HCT116 (cell line): ENCODE measurements around the gene C19orf18. TPM values are rescaled to one million over a fixed set of nuclear protein-coding genes. Genes with fewer than 3 reads are reported as not detected.
"Not testable (repeated sequence)": the region's sequence is repeated elsewhere in the genome, so short reads cannot be mapped to it uniquely, and the experiment has no call there.

ENCODE experiments used
- ATAC-seq: fragments of 200-7000 bp; cut with Tn5 transposase; 2 replicates; pipeline ENCODE4 v1.9.1; 2020; ENCODE audit warnings: mild to moderate bottlenecking, moderate library complexity
- BruUV-seq: library from RNA; stranded (reverse); fragments of 400-500 nt; replicated peaks from 2 replicates; lab custom pipeline; 2021; lab: Mats Ljungman, UMichigan
- CTCF ChIA-PET: fragments of 300-600 bp; sonication (Branson Sonifier 250); formaldehyde crosslinking; loops from one replicate; lab custom pipeline; 2021; ENCODE audit warnings: antibody characterized with exemption; lab: Charles Lee
- POLR2A ChIA-PET: fragments of 300-600, 350-600 bp; sonication (Branson Sonifier 250); formaldehyde crosslinking; loops from one replicate; lab custom pipeline; 2021; ENCODE audit warnings: antibody characterized with exemption; lab: Charles Lee
- RAD21 ChIA-PET, 2 experiments: fragments of 300-600 bp; sonication (Branson Sonifier 250); formaldehyde crosslinking; loops; one replicate each; lab custom pipeline; 2023; ENCODE audit warnings: low total read pairs in 2 of 2; ENCODE audit not compliant: uncharacterized antibody in 2 of 2, unreplicated experiment in 2 of 2, low non-redundant PET in 1 of 2; lab: Charles Lee
- DNase-seq: peaks from one replicate; pipeline ENCODE4 v3.0.0-alpha.2; 2010; ENCODE audit warnings: low read depth, low spot score
- H2AFZ ChIP-seq: fragments of 200-600 bp; shearing (Covaris generic), sonication (generic); 2 replicates; pipeline ENCODE4 v1.6.1; 2017; ENCODE audit warnings: low read depth, mixed run types, mixed read lengths, antibody characterized with exemption, low read length; ENCODE audit not compliant: poor library complexity, severe bottlenecking
- H3K27ac ChIP-seq: 2 replicates; pipeline ENCODE4 v1.5.1; 2012; ENCODE audit warnings: low read depth, low read length
- H3K27me3 ChIP-seq: fragments of 200-600 bp; sonication (generic); 2 replicates; pipeline ENCODE4 v1.6.1; 2016; ENCODE audit warnings: mixed run types, low read length, mixed read lengths; ENCODE audit not compliant: insufficient read depth
- H3K36me3 ChIP-seq, 2 experiments: fragments of 200-500 bp in 1 of 2; fragments of 200-600 bp in 1 of 2; sonication (Bioruptor generic) in 1 of 2; sonication (generic) in 1 of 2; 2 replicates each; pipeline versions ENCODE4 v1.5.1 to v1.6.1; 2014 to 2016; ENCODE audit warnings: low read length in 2 of 2, inconsistent platforms in 1 of 2, mixed read lengths in 1 of 2, mixed run types in 1 of 2; ENCODE audit not compliant: insufficient read depth in 2 of 2, control insufficient read depth in 1 of 2
- H3K4me1 ChIP-seq, 2 experiments: fragments of 200-600 bp in 1 of 2; sonication (generic) in 1 of 2; 2 replicates each; pipeline versions ENCODE4 v1.5.1 to v1.6.1; 2012 to 2017; ENCODE audit warnings: low read length in 2 of 2, inconsistent platforms in 1 of 2, mild to moderate bottlenecking in 1 of 2, mixed read lengths in 1 of 2, mixed run types in 1 of 2, moderate library complexity in 1 of 2; ENCODE audit not compliant: insufficient read depth in 2 of 2, control insufficient read depth in 1 of 2
- H3K4me2 ChIP-seq: fragments of 200-600 bp; sonication (generic); 2 replicates; pipeline ENCODE4 v1.6.1; 2017; ENCODE audit warnings: mixed run types, low read length, mixed read lengths
- H3K4me3 ChIP-seq, 2 experiments: fragments of 200-600 bp in 1 of 2; sonication (generic) in 1 of 2; replicated peaks in 1 of 2; 2 replicates each; pipeline ENCODE4 v1.5.1; 2011 to 2016; ENCODE audit warnings: low read length in 2 of 2, control low read depth in 1 of 2, low read depth in 1 of 2, mild to moderate bottlenecking in 1 of 2, mixed read lengths in 1 of 2, mixed run types in 1 of 2
- H3K79me2 ChIP-seq: fragments of 200-600 bp; sonication (generic); 2 replicates; pipeline ENCODE4 v1.6.1; 2017; ENCODE audit warnings: mild to moderate bottlenecking, mixed run types, low read length, moderate library complexity, mixed read lengths; ENCODE audit not compliant: insufficient read depth
- H3K9ac ChIP-seq: fragments of 200-600 bp; sonication (generic); 2 replicates; pipeline ENCODE4 v1.6.1; 2016; ENCODE audit warnings: low read length, mixed read lengths
- H3K9me2 ChIP-seq: fragments of 200-600 bp; sonication (generic), shearing (Covaris generic); 2 replicates; pipeline ENCODE4 v1.6.1; 2017; ENCODE audit warnings: mixed run types, mild to moderate bottlenecking, moderate library complexity; ENCODE audit not compliant: insufficient read depth
- H3K9me3 ChIP-seq, 2 experiments: fragments of 200-500 bp in 1 of 2; fragments of 200-600 bp in 1 of 2; sonication (Bioruptor generic) in 1 of 2; sonication (generic) in 1 of 2; 2 replicates each; pipeline ENCODE4 v1.6.1; 2014 to 2017; ENCODE audit warnings: low read length in 2 of 2, mixed read lengths in 2 of 2, inconsistent platforms in 1 of 2, low read depth in 1 of 2, mild to moderate bottlenecking in 1 of 2, mixed run types in 1 of 2, moderate library complexity in 1 of 2; ENCODE audit not compliant: control insufficient read depth in 1 of 2, insufficient read depth in 1 of 2
- H4K20me1 ChIP-seq: fragments of 200-600 bp; sonication (generic), shearing (Covaris generic); 2 replicates; pipeline ENCODE4 v1.6.1; 2017; ENCODE audit warnings: mixed run types, mild to moderate bottlenecking, moderate library complexity; ENCODE audit not compliant: insufficient read depth
- CBX3 ChIP-seq: IDR thresholded peaks from 2 replicates; pipeline ENCODE4 v1.6.1; 2012; ENCODE audit warnings: low read depth
- EGR1 ChIP-seq: IDR thresholded peaks from 2 replicates; pipeline ENCODE4 v1.6.1; 2012; ENCODE audit warnings: low read depth
- ELF1 ChIP-seq: IDR thresholded peaks from 2 replicates; pipeline ENCODE4 v1.6.1; 2012; ENCODE audit warnings: low read depth, borderline replicate concordance
- POLR2AphosphoS5 ChIP-seq: IDR thresholded peaks from 2 replicates; pipeline ENCODE4 v1.6.1; 2011; ENCODE audit warnings: mild to moderate bottlenecking, low read depth, low read length, moderate library complexity
- RAD21 ChIP-seq: IDR thresholded peaks from 2 replicates; pipeline ENCODE4 v1.6.1; 2012; ENCODE audit warnings: low read depth, mild to moderate bottlenecking
- SP1 ChIP-seq: IDR thresholded peaks from 2 replicates; pipeline ENCODE4 v1.6.1; 2012; ENCODE audit warnings: low read depth
- YY1 ChIP-seq: IDR thresholded peaks from 2 replicates; pipeline ENCODE4 v1.6.1; 2011; ENCODE audit warnings: low read length, low read depth, moderate library complexity, mild to moderate bottlenecking; ENCODE audit not compliant: insufficient replicate concordance; ENCODE audit errors: extremely low read depth
- intact Hi-C: fragments of 100-400 bp; cut with micrococcal nuclease; formaldehyde crosslinking; loops from 2 replicates; pipeline ENCODE4 v1.10.0; 2022
- total RNA-seq: library from RNA; stranded (reverse); gene quantifications from one replicate; pipeline ENCODE4 v1.2.1, GENCODE V29; 2021; ENCODE audit not compliant: unreplicated experiment
- TF ChIP-seq, protein P1 (sequence below), 3 experiments: fragments of 200-600 bp in 1 of 3; sonication (generic) in 1 of 3; IDR thresholded peaks in 2 of 3; conservative IDR thresholded peaks in 1 of 3; 2 replicates each; pipeline ENCODE4 v1.5.1; 2012 to 2017; ENCODE audit warnings: low read depth in 2 of 3, low read length in 2 of 3, antibody characterized with exemption in 1 of 3, borderline replicate concordance in 1 of 3, control low read depth in 1 of 3, mild to moderate bottlenecking in 1 of 3, mixed read lengths in 1 of 3, mixed run types in 1 of 3, moderate library complexity in 1 of 3; ENCODE audit not compliant: insufficient read depth in 1 of 3
- TF ChIP-seq, protein P2 (sequence below): IDR thresholded peaks from 2 replicates; pipeline ENCODE4 v1.6.1; 2012

The C19orf18 gene
- total RNA-seq, 1 experiment from 2014 or later: not detected

DNA sequence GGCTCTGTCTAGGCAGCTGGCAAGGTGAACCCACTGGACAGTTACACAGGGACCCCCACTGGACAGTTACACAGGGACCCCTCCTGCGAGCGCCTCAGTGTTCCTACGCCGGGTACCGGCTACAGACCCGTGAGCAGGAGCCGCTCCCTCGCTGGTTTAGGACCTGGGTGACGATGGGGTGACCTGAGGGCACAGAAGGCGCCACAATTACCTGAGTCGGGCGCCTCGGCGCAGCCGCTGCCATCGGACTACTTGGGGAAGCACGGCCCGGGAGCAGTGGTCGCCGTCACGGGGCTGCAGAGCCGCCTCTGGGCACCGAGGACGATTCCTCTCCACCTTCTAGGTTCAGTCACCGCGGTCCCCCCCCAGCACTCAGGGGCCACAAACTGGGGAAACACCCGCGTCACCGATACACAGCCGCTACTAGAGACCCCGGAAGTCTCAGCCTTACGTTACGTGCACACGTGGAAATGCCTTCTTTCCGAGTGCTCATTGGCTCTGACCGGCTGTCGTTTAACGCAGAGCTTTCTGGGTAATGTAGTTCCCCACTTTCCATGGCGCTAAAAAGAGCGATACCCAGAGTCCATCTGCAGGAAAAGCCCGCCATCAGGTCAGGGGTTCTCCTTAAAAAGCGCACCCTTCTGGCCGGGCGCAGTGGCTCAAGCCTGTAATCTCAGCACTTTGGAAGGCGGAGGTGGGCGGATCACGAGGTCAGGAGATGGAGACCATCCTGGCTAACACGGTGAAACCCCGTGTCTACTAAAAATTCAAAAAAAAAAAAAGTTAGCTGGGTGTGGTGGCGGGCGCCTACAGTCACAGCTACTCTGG is 58.0 kb downstream of the C19orf18 start, which contains the start of gene ZNF417:
TSS of gene ZNF417 (minus strand) at position 425 of the 828 bp plus-strand sequence. CDS start at position 244, 181 bp downstream.
- H4K20me1 ChIP-seq, H3K79me2 ChIP-seq, H3K9me2 ChIP-seq, CTCF ChIA-PET, H3K27me3 ChIP-seq, H3K36me3 ChIP-seq: not testable (repeated sequence)
- Histone ChIP-seq H3K4me2 (peak within 1 kb of the TSS; percentile 85), H3K4me3 (peak within 1 kb of the TSS; percentile 65 to 89), H3K9ac (peak within 1 kb of the TSS; percentile 71), H3K27ac (peak within 1 kb of the TSS; percentile 58)
- POLR2A ChIA-PET: interaction anchor here (1.3 kb wide), 1 partner anchor 170 kb away, joined by 3 read pairs; the partner anchor contains the start of gene ZNF776
- DNase-seq: peak; percentile 94
- RAD21 ChIA-PET: interaction anchor here in 1 of 2 experiments (0.6 kb wide), 1 partner anchor 511 kb away, joined by 3 read pairs; no protein-coding TSS in a partner anchor
- intact Hi-C loops: loop anchor here (1.0 to 10.0 kb wide), 3 partner anchors 170 to 338 kb away; partner anchors contain the start of genes ZNF211, ZNF416 and ZNF776
- peak; percentile 43 for TF ChIP-seq RAD21
- TF ChIP-seq, protein P1, sequence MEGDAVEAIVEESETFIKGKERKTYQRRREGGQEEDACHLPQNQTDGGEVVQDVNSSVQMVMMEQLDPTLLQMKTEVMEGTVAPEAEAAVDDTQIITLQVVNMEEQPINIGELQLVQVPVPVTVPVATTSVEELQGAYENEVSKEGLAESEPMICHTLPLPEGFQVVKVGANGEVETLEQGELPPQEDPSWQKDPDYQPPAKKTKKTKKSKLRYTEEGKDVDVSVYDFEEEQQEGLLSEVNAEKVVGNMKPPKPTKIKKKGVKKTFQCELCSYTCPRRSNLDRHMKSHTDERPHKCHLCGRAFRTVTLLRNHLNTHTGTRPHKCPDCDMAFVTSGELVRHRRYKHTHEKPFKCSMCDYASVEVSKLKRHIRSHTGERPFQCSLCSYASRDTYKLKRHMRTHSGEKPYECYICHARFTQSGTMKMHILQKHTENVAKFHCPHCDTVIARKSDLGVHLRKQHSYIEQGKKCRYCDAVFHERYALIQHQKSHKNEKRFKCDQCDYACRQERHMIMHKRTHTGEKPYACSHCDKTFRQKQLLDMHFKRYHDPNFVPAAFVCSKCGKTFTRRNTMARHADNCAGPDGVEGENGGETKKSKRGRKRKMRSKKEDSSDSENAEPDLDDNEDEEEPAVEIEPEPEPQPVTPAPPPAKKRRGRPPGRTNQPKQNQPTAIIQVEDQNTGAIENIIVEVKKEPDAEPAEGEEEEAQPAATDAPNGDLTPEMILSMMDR (IDR thresholded peaks at IDR 0.05 in 2 of 3, conservative IDR thresholded peaks at IDR 0.05 in 1 of 3; ENCODE audit: borderline replicate concordance in 1 of 3, insufficient read depth in 1 of 3, low read depth in 2 of 3, low read length in 2 of 3): peak; percentile 37 to 41 (median 39); a peak in 4 of 6 replicates
- peak; percentile 45; the same call in 1 of the 2 replicates for TF ChIP-seq CBX3
- peak; percentile 68 for TF ChIP-seq POLR2AphosphoS5
- TF ChIP-seq YY1: peak; percentile 42
- TF ChIP-seq SP1: peak; percentile 86
- TF ChIP-seq ELF1: peak; percentile 80
- peak; percentile 78 for TF ChIP-seq EGR1
- TF ChIP-seq, protein P2, sequence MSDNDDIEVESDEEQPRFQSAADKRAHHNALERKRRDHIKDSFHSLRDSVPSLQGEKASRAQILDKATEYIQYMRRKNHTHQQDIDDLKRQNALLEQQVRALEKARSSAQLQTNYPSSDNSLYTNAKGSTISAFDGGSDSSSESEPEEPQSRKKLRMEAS: peak; percentile 56
- TF ChIP-seq, all 23 proteins: peak for 9; not testable (repeated sequence) for 14
- not testable (repeated sequence) for H3K4me1 ChIP-seq, H2AFZ ChIP-seq, H3K9me3 ChIP-seq
- peak; percentile 99 for ATAC-seq
- TSS peak; percentile 71 for BruUV-seq
